OCI-LY7 (cell line): Measurements from ENCODE around the gene SLC22A14. TPM values are rescaled to one million over a fixed set of nuclear protein-coding genes. Genes with fewer than 3 reads are reported as not detected.

Experiments
- BruUV-seq: library from RNA; stranded (reverse); fragments of 400-500 nt; replicated peaks from 2 replicates; lab custom pipeline; 2021; lab: Mats Ljungman, UMichigan
- CTCF ChIA-PET: fragments of 300-600 bp; sonication (Branson Sonifier 250); formaldehyde crosslinking; loops from one replicate; lab custom pipeline; 2022; ENCODE audit warnings: antibody characterized with exemption; ENCODE audit not compliant: unreplicated experiment; lab: Charles Lee
- POLR2A ChIA-PET: fragments of 300-600 bp; sonication (Branson Sonifier 250); formaldehyde crosslinking; loops from one replicate; lab custom pipeline; 2022; ENCODE audit warnings: antibody characterized with exemption; lab: Charles Lee
- DNase-seq: peaks from one replicate; pipeline ENCODE4 v3.0.0-alpha.2; 2015; ENCODE audit warnings: low spot score
- H2AFZ ChIP-seq: fragments of 200-600 bp; sonication (generic), shearing (Covaris generic); 2 replicates; pipeline ENCODE4 v1.6.1; 2014; ENCODE audit warnings: mild to moderate bottlenecking, antibody characterized with exemption, low read length, moderate library complexity
- H3K27ac ChIP-seq: fragments of 200-600 bp; sonication (generic); 2 replicates; pipeline ENCODE4 v1.5.1; 2014; ENCODE audit warnings: mixed run types, low read depth, mild to moderate bottlenecking, moderate library complexity, low read length, inconsistent platforms; ENCODE audit not compliant: poor library complexity, severe bottlenecking
- H3K36me3 ChIP-seq: fragments of 200-600 bp; sonication (generic); 2 replicates; pipeline ENCODE4 v1.6.1; 2014; ENCODE audit warnings: mild to moderate bottlenecking, antibody characterized with exemption, low read length, moderate library complexity, mixed read lengths; ENCODE audit not compliant: insufficient read depth
- H3K4me1 ChIP-seq: fragments of 200-600 bp; sonication (generic); 2 replicates; pipeline ENCODE4 v1.5.1; 2014; ENCODE audit warnings: mild to moderate bottlenecking, low read length; ENCODE audit not compliant: insufficient read depth, poor library complexity, severe bottlenecking
- H3K4me2 ChIP-seq: fragments of 200-600 bp; sonication (generic); 2 replicates; pipeline ENCODE4 v1.6.1; 2014; ENCODE audit warnings: mild to moderate bottlenecking, low read length
- H3K4me3 ChIP-seq: fragments of 200-600 bp; sonication (generic); 2 replicates; pipeline ENCODE4 v1.5.1; 2014; ENCODE audit warnings: mild to moderate bottlenecking, low read depth, low read length; ENCODE audit not compliant: poor library complexity, severe bottlenecking
- H3K79me2 ChIP-seq: fragments of 200-600 bp; sonication (generic); 2 replicates; pipeline ENCODE4 v1.6.1; 2016; ENCODE audit warnings: low read depth, mild to moderate bottlenecking, low read length, moderate library complexity, mixed read lengths; ENCODE audit not compliant: insufficient read depth
- H3K9me2 ChIP-seq: fragments of 200-600 bp; sonication (generic); 2 replicates; pipeline ENCODE4 v1.6.1; 2016; ENCODE audit warnings: mild to moderate bottlenecking, low read length, mixed read lengths; ENCODE audit not compliant: insufficient read depth
- H3K9me3 ChIP-seq: fragments of 200-600 bp; sonication (generic); 2 replicates; pipeline ENCODE4 v1.6.1; 2014; ENCODE audit warnings: mild to moderate bottlenecking, mixed run types, low read length, mixed read lengths
- H4K20me1 ChIP-seq: fragments of 200-600 bp; sonication (generic); 2 replicates; pipeline ENCODE4 v1.6.1; 2014; ENCODE audit warnings: mild to moderate bottlenecking, antibody characterized with exemption, low read length, moderate library complexity, mixed read lengths; ENCODE audit not compliant: insufficient read depth
- CTCF ChIP-seq: fragments of 200-600 bp; sonication (generic); conservative IDR thresholded peaks from 2 replicates; pipeline ENCODE4 v1.5.1; 2014; ENCODE audit warnings: mild to moderate bottlenecking, antibody characterized with exemption, low read length, moderate library complexity, mixed read lengths
- EZH2phosphoT487 ChIP-seq: fragments of 200-600 bp; sonication (generic); IDR thresholded peaks from 2 replicates; pipeline ENCODE4 v1.6.1; 2018; ENCODE audit warnings: low read depth, borderline replicate concordance, mild to moderate bottlenecking, mixed run types, antibody characterized with exemption, low read length, moderate library complexity, mixed read lengths
- intact Hi-C: fragments of 100-400 bp; cut with micrococcal nuclease; formaldehyde crosslinking; loops from one replicate; pipeline ENCODE4 v1.10.0; 2022; ENCODE audit not compliant: unreplicated experiment
- total RNA-seq, 2 experiments: library from RNA; depleted of rRNA in 1 of 2; stranded (reverse); fragments of >200 nt in 1 of 2; shearing (Covaris generic) in 1 of 2; gene quantifications; 2 replicates each; pipeline ENCODE4 v1.2.3, GENCODE V29; 2014 to 2022

Gene SLC22A14
- total RNA-seq, 2 experiments from 2014 or later = not detected

GRCh38 chr3:38245930-38246329 is 36.2 kb upstream of the SLC22A14 start:
- H3K36me3 ChIP-seq = peaks cover 76% of the 10 kb centered on the region; the same call in 1 of the 2 replicates
- no peaks in the 10 kb centered on the region for H3K9me3 ChIP-seq
- H4K20me1 ChIP-seq = no peaks in the 10 kb centered on the region
- H3K4me2 ChIP-seq = no peak overlapping the region
- no peak overlapping the region for H3K4me3 ChIP-seq
- H3K27ac ChIP-seq = no peak overlapping the region
- H2AFZ ChIP-seq = no peak overlapping the region
- BruUV-seq = no TSS peak
- ChIA-PET CTCF (no interaction called here), POLR2A (no interaction called here)
- no peaks in the 10 kb centered on the region for H3K9me2 ChIP-seq
- no peak for DNase-seq
- H3K4me1 ChIP-seq = no peaks in the 10 kb centered on the region
- TF ChIP-seq CTCF = no peak
- no peak for TF ChIP-seq EZH2phosphoT487
- no peaks in the 10 kb centered on the region for H3K79me2 ChIP-seq
- intact Hi-C loops = no loop called here

GRCh38 chr3:38247366-38248035 is 34.6 kb upstream of the SLC22A14 start:
- peaks cover 80% of the 10 kb centered on the region for H3K36me3 ChIP-seq
- intact Hi-C loops = no loop called here

More at GRCh38 chr3:38247366-38248035, 34.6 kb upstream of the SLC22A14 start:
- ChIA-PET POLR2A (interaction anchor here (1.4 kb wide), 1 partner anchor 10 kb away, joined by 3 read pairs; no protein-coding TSS in a partner anchor), CTCF (no interaction called here)
- TF ChIP-seq EZH2phosphoT487 (no peak), CTCF (no peak)
- Histone ChIP-seq H3K4me3 (no peak overlapping the region), H3K79me2 (no peaks in the 10 kb centered on the region), H4K20me1 (no peaks in the 10 kb centered on the region), H3K9me2 (no peaks in the 10 kb centered on the region), H3K27ac (no peak overlapping the region), H3K4me2 (no peak overlapping the region), H3K9me3 (no peaks in the 10 kb centered on the region), H3K4me1 (no peaks in the 10 kb centered on the region), H2AFZ (no peak overlapping the region)
- no TSS peak for BruUV-seq
- DNase-seq = no peak
